Prostate gland (tissue), 2 donors: ENCODE results near the gene ROPN1. TPM values are rescaled to one million over a fixed set of nuclear protein-coding genes. Genes with fewer than 3 reads are reported as not detected.
"Not testable (repeated sequence)": the region's sequence is repeated elsewhere in the genome, so short reads cannot be mapped to it uniquely, and the experiment has no call there.

Experiments
- DNase-seq: peaks from one replicate; pipeline ENCODE4 v3.0.0-alpha.2; 2019; ENCODE audit warnings: low spot score
- H3K27ac ChIP-seq, 2 donors: fragments of 200-600 bp; sonication (generic); 2 replicates each; pipeline ENCODE4 v1.5.1; 2017 to 2019
- H3K27me3 ChIP-seq: fragments of 200-600 bp; sonication (generic); replicated peaks from 2 replicates; pipeline ENCODE4 v1.5.1; 2019; ENCODE audit not compliant: insufficient read depth
- H3K36me3 ChIP-seq, 2 donors: fragments of 200-600 bp; sonication (generic); 1 replicate in 1 of 2; 2 replicates in 1 of 2; pipeline versions ENCODE4 v1.5.1 to v1.8.1; 2017 to 2019
- H3K4me1 ChIP-seq: fragments of 200-600 bp; sonication (generic); replicated peaks from 2 replicates; pipeline ENCODE4 v1.5.1; 2019
- H3K4me3 ChIP-seq, 2 donors: fragments of 200-600 bp; sonication (generic); 2 replicates each; pipeline ENCODE4 v1.5.1; 2017 to 2019
- H3K9me3 ChIP-seq: fragments of 200-600 bp; sonication (generic); 2 replicates; pipeline ENCODE4 v1.5.1; 2017
- POLR2A ChIP-seq: fragments of 450-650 bp; IDR thresholded peaks from one replicate; pipeline ENCODE4 v1.6.1; 2016; ENCODE audit warnings: antibody characterized with exemption, mild to moderate bottlenecking
- POLR2AphosphoS5 ChIP-seq: sonication (generic); formaldehyde crosslinking; IDR thresholded peaks from one replicate; pipeline ENCODE4 v1.6.1; 2017; ENCODE audit warnings: antibody characterized with exemption
- WGBS: methylation state at CpG from one replicate; pipeline ENCODE4 v1.1.5; 2018; 5-methylcytosine and 5-hydroxymethylcytosine counted together
- intact Hi-C: fragments of 100-400 bp; cut with DNase I; formaldehyde crosslinking; loops from one replicate; pipeline ENCODE4 v1.14.2; 2022
- total RNA-seq, 2 donors: library from RNA; depleted of rRNA; stranded (reverse); fragments of >200 nt; gene quantifications; one replicate each; pipeline ENCODE4 v1.1.0, GENCODE V29; 2016
- TF ChIP-seq, protein P1 (sequence below), 4 experiments: fragments of 200-600 bp in 2 of 4; fragments of 450-650 bp in 2 of 4; sonication (generic) in 2 of 4; IDR thresholded peaks; 1 replicate in 3 of 4; 2 replicates in 1 of 4; pipeline ENCODE4 v1.5.1; 2016 to 2019; ENCODE audit warnings: antibody characterized with exemption in 4 of 4, mild to moderate bottlenecking in 2 of 4, moderate library complexity in 2 of 4

ROPN1 gene
- total RNA-seq, 2 donors from 2014 or later, result 10.8 TPM; not detected in 1

DNA sequence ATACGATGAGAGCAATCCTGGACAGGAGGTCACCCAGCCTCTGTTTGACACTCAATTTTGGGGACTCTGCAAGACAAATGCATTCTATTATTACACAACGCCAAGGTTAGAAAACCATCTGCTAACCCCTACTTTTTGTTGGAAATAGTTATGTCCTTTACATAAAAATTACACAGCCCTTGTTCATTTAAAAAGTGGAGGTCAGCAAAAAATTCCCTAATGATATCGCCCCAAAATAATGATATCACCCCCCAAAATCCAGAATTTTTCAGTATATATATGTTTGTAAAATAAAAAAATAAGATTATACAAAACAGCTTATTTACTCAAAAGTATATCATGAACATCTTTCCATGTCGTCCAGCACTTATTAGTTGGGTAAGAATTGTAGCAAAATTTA is 11.4 kb downstream of the ROPN1 start:
- Histone ChIP-seq H3K27me3 (no peaks in the 10 kb centered on the region), H3K27ac (no peak overlapping the region), H3K4me3 (peak overlapping the region in 1 of 2 donors; percentile 9), H3K4me1 (no peaks in the 10 kb centered on the region), H3K9me3 (no peaks in the 10 kb centered on the region), H3K36me3 (no peaks in the 10 kb centered on the region)
- no peak for DNase-seq
- TF ChIP-seq, protein P1, sequence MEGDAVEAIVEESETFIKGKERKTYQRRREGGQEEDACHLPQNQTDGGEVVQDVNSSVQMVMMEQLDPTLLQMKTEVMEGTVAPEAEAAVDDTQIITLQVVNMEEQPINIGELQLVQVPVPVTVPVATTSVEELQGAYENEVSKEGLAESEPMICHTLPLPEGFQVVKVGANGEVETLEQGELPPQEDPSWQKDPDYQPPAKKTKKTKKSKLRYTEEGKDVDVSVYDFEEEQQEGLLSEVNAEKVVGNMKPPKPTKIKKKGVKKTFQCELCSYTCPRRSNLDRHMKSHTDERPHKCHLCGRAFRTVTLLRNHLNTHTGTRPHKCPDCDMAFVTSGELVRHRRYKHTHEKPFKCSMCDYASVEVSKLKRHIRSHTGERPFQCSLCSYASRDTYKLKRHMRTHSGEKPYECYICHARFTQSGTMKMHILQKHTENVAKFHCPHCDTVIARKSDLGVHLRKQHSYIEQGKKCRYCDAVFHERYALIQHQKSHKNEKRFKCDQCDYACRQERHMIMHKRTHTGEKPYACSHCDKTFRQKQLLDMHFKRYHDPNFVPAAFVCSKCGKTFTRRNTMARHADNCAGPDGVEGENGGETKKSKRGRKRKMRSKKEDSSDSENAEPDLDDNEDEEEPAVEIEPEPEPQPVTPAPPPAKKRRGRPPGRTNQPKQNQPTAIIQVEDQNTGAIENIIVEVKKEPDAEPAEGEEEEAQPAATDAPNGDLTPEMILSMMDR (IDR thresholded peaks at IDR 0.05), result no peak
- TF ChIP-seq POLR2A, result no peak
- WGBS, result 70% methylated on average over 4 of the region's 4 CpGs
- intact Hi-C loops, result loop anchor here (10.0 kb wide), 1 partner anchor 256 kb away; no protein-coding TSS in a partner anchor

DNA sequence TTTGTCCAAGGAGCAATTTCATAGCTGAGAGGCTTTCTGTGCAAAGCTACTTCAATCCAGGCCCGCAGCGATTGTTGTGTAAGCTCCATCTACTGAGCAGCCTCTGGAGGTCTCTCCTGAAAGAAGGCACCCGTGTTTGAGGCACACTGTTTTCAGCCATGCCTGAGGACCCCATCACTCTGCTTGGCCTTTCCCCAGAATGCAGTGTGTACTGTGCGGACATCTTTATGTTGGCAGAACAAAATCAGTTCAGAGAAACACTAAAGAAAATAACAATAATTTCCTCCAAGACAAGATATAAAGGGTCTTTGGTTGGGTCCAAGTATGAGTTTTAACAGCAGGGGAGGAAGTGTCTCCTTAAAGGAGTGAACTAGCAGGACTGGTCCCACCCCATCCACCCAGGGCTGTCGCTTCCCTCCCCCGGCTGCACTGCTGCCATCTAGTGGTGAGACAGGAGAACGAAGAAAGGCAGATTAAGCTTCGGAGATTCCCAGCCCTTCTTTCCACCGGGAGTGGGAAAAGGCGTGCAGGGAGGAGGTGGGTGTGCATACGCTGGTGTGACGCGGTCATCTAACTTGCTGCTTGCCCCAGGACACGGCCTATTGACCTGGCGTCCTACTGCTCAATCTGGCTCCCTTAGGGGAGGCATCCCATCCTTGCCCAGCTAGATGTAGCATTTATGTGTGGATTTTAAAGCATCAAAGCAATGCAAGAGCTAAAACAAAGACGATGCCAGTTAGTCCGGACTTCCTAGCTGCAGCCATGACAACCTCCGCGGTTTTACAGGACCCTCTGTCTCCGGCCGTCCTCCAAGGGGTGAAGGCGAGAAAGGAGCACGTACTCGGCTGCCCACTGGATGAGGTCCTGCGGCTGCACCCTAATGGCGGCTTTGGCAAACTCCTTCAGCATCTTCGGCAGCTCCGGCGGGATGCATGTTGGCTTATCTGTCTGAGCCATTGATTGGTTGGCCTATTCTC is 12.1 kb downstream of the ROPN1 start:
- intact Hi-C loops, result loop anchor here (10.0 kb wide), 1 partner anchor 255 kb away; no protein-coding TSS in a partner anchor
- WGBS, result 12% methylated on average over 26 of the region's 29 CpGs
- not testable (repeated sequence) for H3K9me3 ChIP-seq, H3K4me1 ChIP-seq, H3K27me3 ChIP-seq, DNase-seq, H3K27ac ChIP-seq, H3K36me3 ChIP-seq
- peak; percentile 7 for TF ChIP-seq POLR2AphosphoS5
- TF ChIP-seq, protein P1 (IDR thresholded peaks at IDR 0.05), result peak; percentile 36 to 68 (median 60)
- H3K4me3 ChIP-seq, result peak overlapping the region in 1 of 2 donors; percentile 9

DNA sequence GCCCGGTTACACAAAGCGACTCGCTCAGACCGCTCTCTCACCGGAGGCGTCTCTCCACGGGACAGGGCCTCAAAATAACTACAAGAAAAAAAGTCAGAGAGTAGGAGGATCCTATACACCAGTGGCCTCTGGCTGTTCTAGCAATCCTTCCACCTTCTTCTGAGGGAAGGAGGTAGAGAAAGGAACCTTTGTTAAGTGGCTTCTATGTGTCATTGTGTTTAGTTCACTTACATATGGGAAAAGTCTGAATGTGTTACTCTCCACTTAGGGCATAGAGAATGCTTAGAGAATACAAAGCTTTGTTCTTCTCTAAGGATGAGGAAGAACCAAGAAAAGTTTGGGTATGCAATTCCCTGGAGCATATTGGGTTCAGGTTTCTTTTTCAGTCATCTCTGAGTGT is 15.0 kb downstream of the ROPN1 start:
- H3K4me3 ChIP-seq, H3K9me3 ChIP-seq, H3K36me3 ChIP-seq, H3K4me1 ChIP-seq, intact Hi-C loops, DNase-seq, H3K27ac ChIP-seq, H3K27me3 ChIP-seq: not testable (repeated sequence)
- 62% methylated on average over 7 of the region's 7 CpGs for WGBS

DNA sequence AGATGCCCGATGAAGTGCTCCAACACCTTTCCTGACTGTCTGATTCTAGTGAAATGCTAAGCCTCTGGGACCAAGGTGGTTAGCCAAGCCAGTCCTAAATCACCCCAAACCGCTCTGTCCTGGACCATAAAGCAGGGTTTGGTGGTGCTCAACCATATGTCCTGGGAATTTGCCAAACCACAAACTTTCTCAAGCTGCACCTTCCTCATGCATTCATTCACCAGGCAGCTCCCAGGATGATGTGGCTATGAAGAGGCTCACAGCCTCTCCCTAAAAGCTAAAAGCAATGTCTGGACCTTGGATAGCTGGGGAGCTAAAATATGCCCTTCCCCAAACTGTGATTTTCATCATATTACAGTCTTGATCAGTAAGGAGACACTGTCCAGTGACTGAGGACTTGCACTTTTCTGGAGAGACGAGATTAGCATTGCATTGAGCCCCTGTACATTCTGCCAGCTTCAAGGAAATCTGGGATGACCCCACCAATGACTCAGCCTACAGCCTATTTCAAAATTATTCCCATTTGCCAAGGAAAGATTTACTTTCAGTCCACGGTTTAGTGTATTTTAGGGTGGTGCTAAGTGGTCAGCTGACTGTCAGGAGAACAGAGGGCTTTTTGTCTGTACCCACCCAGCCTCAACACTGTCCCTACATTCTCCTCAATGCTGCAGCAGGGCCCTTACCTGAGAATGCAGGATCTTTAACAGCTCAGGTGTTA is 15.6 kb downstream of the ROPN1 start:
- H3K36me3 ChIP-seq, H3K4me1 ChIP-seq, H3K9me3 ChIP-seq, intact Hi-C loops, H3K27ac ChIP-seq, H3K4me3 ChIP-seq, H3K27me3 ChIP-seq, DNase-seq: not testable (repeated sequence)
- 81% methylated on average over 4 of the region's 4 CpGs for WGBS

- H3K4me1 ChIP-seq, H3K36me3 ChIP-seq, intact Hi-C loops, H3K9me3 ChIP-seq, H3K27ac ChIP-seq, DNase-seq, H3K4me3 ChIP-seq, H3K27me3 ChIP-seq: not testable (repeated sequence)
- 88% methylated on average over 5 of the region's 7 CpGs for WGBS
Measured at GRCh38 chr3:123975030-123975429, 16.9 kb downstream of the ROPN1 start.

DNA sequence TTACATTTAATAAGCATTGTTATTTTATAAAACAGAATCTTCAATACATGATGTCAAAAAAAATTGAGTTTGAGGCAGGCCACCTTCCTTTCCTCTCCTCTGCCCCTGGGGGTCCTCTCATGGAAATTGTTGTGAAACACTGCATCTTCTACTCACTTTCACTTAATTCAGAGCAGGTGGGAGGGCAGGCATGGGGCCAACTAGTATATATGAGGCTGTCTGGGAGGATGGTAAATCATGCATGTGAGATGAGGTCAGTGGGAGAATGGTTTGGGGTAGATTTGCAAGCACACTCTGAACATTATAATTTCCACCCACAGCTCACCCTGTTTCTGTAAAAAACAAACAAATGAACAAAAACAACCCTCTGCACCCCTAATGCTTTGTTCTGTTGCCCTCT is 20.5 kb downstream of the ROPN1 start:
- no peak overlapping the region for H3K4me3 ChIP-seq
- no peaks in the 10 kb centered on the region for H3K9me3 ChIP-seq
- no peaks in the 10 kb centered on the region for H3K27me3 ChIP-seq
- H3K4me1 ChIP-seq, result no peaks in the 10 kb centered on the region
- DNase-seq, result no peak
- H3K27ac ChIP-seq, result no peak overlapping the region
- H3K36me3 ChIP-seq, result no peaks in the 10 kb centered on the region
- TF ChIP-seq, protein P1 (IDR thresholded peaks at IDR 0.05), result no peak
- TF ChIP-seq POLR2AphosphoS5 (no peak), POLR2A (no peak)
- intact Hi-C loops, result no loop called here

GRCh38 chr3:123967260-123967659 is 24.7 kb downstream of the ROPN1 start:
- H3K36me3 ChIP-seq, intact Hi-C loops, H3K27ac ChIP-seq, DNase-seq, H3K4me3 ChIP-seq, H3K9me3 ChIP-seq, H3K27me3 ChIP-seq, H3K4me1 ChIP-seq: not testable (repeated sequence)
- WGBS, result 17% methylated on average over 2 of the region's 2 CpGs

- H3K36me3 ChIP-seq, H3K27ac ChIP-seq, intact Hi-C loops, H3K9me3 ChIP-seq, H3K4me1 ChIP-seq, H3K4me3 ChIP-seq, DNase-seq, H3K27me3 ChIP-seq: not testable (repeated sequence)
- 50% methylated on average over 1 of the region's 1 CpG for WGBS
Measured at GRCh38 chr3:123966799-123967198, 25.1 kb downstream of the ROPN1 start.

- DNase-seq, H3K27ac ChIP-seq, H3K27me3 ChIP-seq, H3K4me3 ChIP-seq, H3K36me3 ChIP-seq, H3K9me3 ChIP-seq, H3K4me1 ChIP-seq, intact Hi-C loops: not testable (repeated sequence)
- WGBS, result 95% methylated on average over 1 of the region's 1 CpG
Measured at GRCh38 chr3:123964793-123965192, 27.1 kb downstream of the ROPN1 start.
